Kidney epithelial cell (primary cell): Measurements from ENCODE around the gene NFIC. TPM values are rescaled to one million over a fixed set of nuclear protein-coding genes. Genes with fewer than 3 reads are reported as not detected.

ENCODE experiments used
- DNase-seq: peaks from one replicate; pipeline ENCODE4 v3.0.0-alpha.2; 2010; ENCODE audit warnings: low read depth
- H3K27me3 ChIP-seq: 2 replicates; pipeline ENCODE4 v1.6.0; 2011; ENCODE audit warnings: low read length; ENCODE audit not compliant: control insufficient read depth, insufficient read depth
- H3K36me3 ChIP-seq: 2 replicates; pipeline ENCODE4 v1.5.1; 2011; ENCODE audit warnings: low read length; ENCODE audit not compliant: control insufficient read depth, insufficient read depth
- H3K4me3 ChIP-seq: 2 replicates; pipeline ENCODE4 v1.5.1; 2011; ENCODE audit warnings: low read depth, mild to moderate bottlenecking, control low read depth, low read length
- CTCF ChIP-seq: IDR thresholded peaks from 2 replicates; pipeline ENCODE4 v1.5.1; 2011; ENCODE audit warnings: mild to moderate bottlenecking, moderate library complexity, low read length, control low read depth, inconsistent platforms; ENCODE audit not compliant: insufficient read depth, poor library complexity, severe bottlenecking
- total RNA-seq: library from RNA; depleted of rRNA; stranded (reverse); fragments of >200 nt; gene quantifications from 2 replicates; pipeline ENCODE4 v1.2.3, GENCODE V29; 2015

NFIC gene
- total RNA-seq, 1 donor from 2014 or later: 18.0 TPM

- no peak for DNase-seq
Measured at GRCh38 chr19:3513229-3514140, 147.1 kb downstream of the NFIC start.

GRCh38 chr19:3514930-3515329 lies 148.5 kb downstream of the NFIC start:
- no peak for TF ChIP-seq CTCF

More at GRCh38 chr19:3513229-3514140, 147.1 kb downstream of the NFIC start:
- no peak overlapping the region for H3K4me3 ChIP-seq
- no peak for TF ChIP-seq CTCF
- H3K27me3 ChIP-seq: no peaks in the 10 kb centered on the region
- H3K36me3 ChIP-seq: no peaks in the 10 kb centered on the region

GRCh38 chr19:3515891-3516422 lies 149.6 kb downstream of the NFIC start:
- Histone ChIP-seq H3K4me3 (no peak overlapping the region), H3K27me3 (no peaks in the 10 kb centered on the region), H3K36me3 (no peaks in the 10 kb centered on the region)
- TF ChIP-seq CTCF: no peak
- no peak for DNase-seq

More at GRCh38 chr19:3514930-3515329, 148.5 kb downstream of the NFIC start:
- no peaks in the 10 kb centered on the region for H3K36me3 ChIP-seq
- H3K4me3 ChIP-seq: no peak overlapping the region
- H3K27me3 ChIP-seq: no peaks in the 10 kb centered on the region
- no peak for DNase-seq

GRCh38 chr19:3516675-3517207 lies 150.4 kb downstream of the NFIC start:
- no peak overlapping the region for H3K4me3 ChIP-seq
- TF ChIP-seq CTCF: no peak
- H3K27me3 ChIP-seq: no peaks in the 10 kb centered on the region
- DNase-seq: no peak
- no peaks in the 10 kb centered on the region for H3K36me3 ChIP-seq

- H3K4me3 ChIP-seq: no peak overlapping the region
- no peak for TF ChIP-seq CTCF
- no peaks in the 10 kb centered on the region for H3K36me3 ChIP-seq
- no peak for DNase-seq
- H3K27me3 ChIP-seq: no peaks in the 10 kb centered on the region
Measured at GRCh38 chr19:3517638-3518037, 151.3 kb downstream of the NFIC start.

GRCh38 chr19:3518255-3518654 lies 151.9 kb downstream of the NFIC start:
- TF ChIP-seq CTCF: no peak
- DNase-seq: no peak
- Histone ChIP-seq H3K27me3 (no peaks in the 10 kb centered on the region), H3K4me3 (no peak overlapping the region), H3K36me3 (no peaks in the 10 kb centered on the region)
